H9 (cell line): ENCODE results near the gene CLEC4G. TPM values are rescaled to one million over a fixed set of nuclear protein-coding genes. Genes with fewer than 3 reads are reported as not detected.

Source experiments
- DNase-seq: peaks from one replicate; pipeline ENCODE4 v3.0.0-alpha.2; 2017
- H2AFZ ChIP-seq: one replicate; pipeline ENCODE4 v1.6.1; 2013; ENCODE audit warnings: mild to moderate bottlenecking, low read length, control low read depth, moderate library complexity
- H2AK5ac ChIP-seq: 2 replicates; pipeline ENCODE4 v1.6.1; 2013; ENCODE audit warnings: low read length, control low read depth, mixed read lengths; ENCODE audit not compliant: insufficient read length
- H2BK120ac ChIP-seq: one replicate; pipeline ENCODE4 v1.6.1; 2013; ENCODE audit warnings: low read depth, mild to moderate bottlenecking, low read length, control low read depth, inconsistent platforms; ENCODE audit not compliant: poor library complexity, severe bottlenecking
- H2BK12ac ChIP-seq: 2 replicates; pipeline ENCODE4 v1.6.1; 2013; ENCODE audit warnings: low read length, control low read depth, mixed read lengths, low read depth; ENCODE audit not compliant: insufficient read length
- H2BK15ac ChIP-seq: 2 replicates; pipeline ENCODE4 v1.6.1; 2013; ENCODE audit warnings: low read depth, low read length, control low read depth
- H2BK20ac ChIP-seq: one replicate; pipeline ENCODE4 v1.6.1; 2013; ENCODE audit warnings: low read depth, mild to moderate bottlenecking, low read length, control low read depth, inconsistent platforms; ENCODE audit not compliant: poor library complexity, severe bottlenecking
- H2BK5ac ChIP-seq: 2 replicates; pipeline ENCODE4 v1.6.1; 2013; ENCODE audit warnings: low read length, control low read depth, mixed read lengths; ENCODE audit not compliant: insufficient read length
- H3K14ac ChIP-seq: 2 replicates; pipeline ENCODE4 v1.6.1; 2013; ENCODE audit warnings: low read length, control low read depth; ENCODE audit not compliant: insufficient read depth
- H3K18ac ChIP-seq: 2 replicates; pipeline ENCODE4 v1.6.1; 2013; ENCODE audit warnings: low read depth, mild to moderate bottlenecking, mixed read lengths, low read length, control low read depth; ENCODE audit not compliant: insufficient read length
- H3K23ac ChIP-seq: 2 replicates; pipeline ENCODE4 v1.6.1; 2013; ENCODE audit warnings: low read length, control low read depth, mixed read lengths, low read depth; ENCODE audit not compliant: insufficient read length
- H3K23me2 ChIP-seq: 2 replicates; pipeline ENCODE4 v1.6.1; 2013; ENCODE audit warnings: low read depth, mild to moderate bottlenecking, mixed read lengths, low read length, control low read depth; ENCODE audit not compliant: insufficient read length, poor library complexity, severe bottlenecking
- H3K27ac ChIP-seq: 2 replicates; pipeline ENCODE4 v1.5.1; 2013; ENCODE audit warnings: low read length, control low read depth, mixed read lengths, low read depth; ENCODE audit not compliant: insufficient read length
- H3K27me3 ChIP-seq: 2 replicates; pipeline ENCODE4 v1.6.1; 2013; ENCODE audit warnings: low read length, control low read depth, inconsistent platforms; ENCODE audit not compliant: insufficient read depth
- H3K4ac ChIP-seq: 2 replicates; pipeline ENCODE4 v1.6.1; 2013; ENCODE audit warnings: low read depth, mild to moderate bottlenecking, control low read depth, inconsistent platforms, low read length, moderate library complexity
- H3K4me1 ChIP-seq: 2 replicates; pipeline ENCODE4 v1.6.1; 2013; ENCODE audit warnings: low read length, control low read depth, inconsistent platforms; ENCODE audit not compliant: insufficient read depth
- H3K4me2 ChIP-seq: 2 replicates; pipeline ENCODE4 v1.6.1; 2013; ENCODE audit warnings: low read length, control low read depth, mixed read lengths; ENCODE audit not compliant: insufficient read length, insufficient read depth
- H3K56ac ChIP-seq: 2 replicates; pipeline ENCODE4 v1.6.1; 2013; ENCODE audit warnings: low read depth, mild to moderate bottlenecking, mixed read lengths, low read length, control low read depth; ENCODE audit not compliant: insufficient read length
- H3K79me1 ChIP-seq: 2 replicates; pipeline ENCODE4 v1.6.1; 2013; ENCODE audit warnings: low read depth, mild to moderate bottlenecking, moderate library complexity, low read length, control low read depth, inconsistent platforms; ENCODE audit not compliant: insufficient read depth, poor library complexity, severe bottlenecking
- H3K79me2 ChIP-seq: 2 replicates; pipeline ENCODE4 v1.6.1; 2013; ENCODE audit warnings: low read length, control low read depth, inconsistent platforms; ENCODE audit not compliant: insufficient read depth
- H3K9ac ChIP-seq: 2 replicates; pipeline ENCODE4 v1.6.1; 2013; ENCODE audit warnings: low read length, control low read depth, mixed read lengths; ENCODE audit not compliant: insufficient read length; ENCODE audit errors: extremely low read depth
- H3K9me3 ChIP-seq: one replicate; pipeline ENCODE4 v1.6.1; 2013; ENCODE audit warnings: low read depth, low read length, inconsistent platforms; ENCODE audit not compliant: control insufficient read depth
- H3T11ph ChIP-seq: one replicate; pipeline ENCODE4 v1.6.1; 2013; ENCODE audit warnings: mild to moderate bottlenecking, low read length, control low read depth, inconsistent platforms
- H4K20me1 ChIP-seq: one replicate; pipeline ENCODE4 v1.6.1; 2013; ENCODE audit not compliant: control insufficient read depth, insufficient read length, insufficient read depth
- H4K5ac ChIP-seq: 2 replicates; pipeline ENCODE4 v1.6.1; 2013; ENCODE audit warnings: low read depth, mild to moderate bottlenecking, mixed read lengths, low read length, control low read depth; ENCODE audit not compliant: insufficient read length
- H4K8ac ChIP-seq: replicated peaks from 2 replicates; pipeline ENCODE4 v1.6.1; 2013; ENCODE audit warnings: low read length, control low read depth, mixed read lengths, low read depth; ENCODE audit not compliant: insufficient read length
- H4K91ac ChIP-seq: 2 replicates; pipeline ENCODE4 v1.6.1; 2013; ENCODE audit warnings: low read depth, mild to moderate bottlenecking, moderate library complexity, mixed read lengths, low read length, control low read depth; ENCODE audit not compliant: insufficient read length
- H3K27ac Mint-ChIP-seq, 3 experiments: 2 replicates in 2 of 3; 3 replicates in 1 of 3; pipeline ENCODE4 v1.8.0; 2020 to 2021; ENCODE audit warnings: mixed read lengths in 3 of 3, mild to moderate bottlenecking in 1 of 3, moderate library complexity in 1 of 3
- H3K27me3 Mint-ChIP-seq: 2 replicates; pipeline ENCODE4 v1.8.0; 2021; ENCODE audit warnings: low read depth, mild to moderate bottlenecking, moderate library complexity, mixed read lengths
- H3K36me3 Mint-ChIP-seq, 3 experiments: 2 replicates in 2 of 3; 3 replicates in 1 of 3; pipeline ENCODE4 v1.8.0; 2020 to 2021; ENCODE audit warnings: low read depth in 3 of 3, mixed read lengths in 3 of 3; ENCODE audit not compliant: insufficient read depth in 1 of 3
- H3K4me1 Mint-ChIP-seq, 2 experiments: 2 replicates each; pipeline ENCODE4 v1.8.0; 2020; ENCODE audit warnings: mixed read lengths in 2 of 2
- H3K4me3 Mint-ChIP-seq, 2 experiments: 2 replicates in 1 of 2; 3 replicates in 1 of 2; pipeline ENCODE4 v1.8.0; 2020 to 2021; ENCODE audit warnings: mild to moderate bottlenecking in 2 of 2, mixed read lengths in 2 of 2, moderate library complexity in 1 of 2
- H3K9me3 Mint-ChIP-seq, 2 experiments: 2 replicates in 1 of 2; 3 replicates in 1 of 2; pipeline ENCODE4 v1.8.0; 2020; ENCODE audit warnings: mild to moderate bottlenecking in 2 of 2, mixed read lengths in 2 of 2, moderate library complexity in 1 of 2
- WGBS: extraction: QIAGEN DNeasy Blood & Tissue Kit; methylation state at CpG from one replicate; pipeline ENCODE4 v1.1.7; 2013; ENCODE audit warnings: missing lambda C conversion rate, low lambda C conversion rate, mixed read lengths; ENCODE audit not compliant: insufficient read length; ENCODE audit errors: extremely low coverage; 5-methylcytosine and 5-hydroxymethylcytosine counted together
- total RNA-seq: library from RNA; stranded (reverse); gene quantifications from 2 replicates; pipeline ENCODE4 v1.2.1, GENCODE V29; 2021
- TF ChIP-seq, protein P1 (sequence below): fragments of 200-600 bp; sonication (generic); conservative IDR thresholded peaks from 3 replicates; pipeline ENCODE4 v1.8.0; 2021; ENCODE audit warnings: antibody characterized with exemption, mild to moderate bottlenecking

Gene CLEC4G
- total RNA-seq, 1 experiment from 2014 or later = not detected

DNA sequence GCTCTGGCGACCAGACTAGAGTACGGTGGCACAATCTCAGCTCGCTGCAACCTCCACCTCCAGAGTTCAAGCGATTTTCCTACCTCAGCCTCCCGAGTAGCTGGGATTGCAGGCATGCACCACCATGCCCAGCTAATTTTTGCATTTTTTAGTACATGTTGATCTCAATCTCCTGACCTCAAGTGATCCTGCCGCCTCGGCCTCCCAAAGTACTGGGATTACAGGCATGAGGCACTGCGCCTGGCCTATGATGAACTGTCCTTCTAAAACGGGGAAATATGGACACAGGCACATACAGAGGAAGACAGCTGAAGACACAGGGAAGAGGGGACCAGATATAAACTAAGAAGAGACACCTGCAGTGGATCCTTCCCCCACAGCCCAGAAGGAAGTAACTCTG is 43.9 kb upstream of the CLEC4G start:
- Mint-ChIP-seq H3K27me3 (peaks cover 47% of the 10 kb centered on the region), H3K27ac (no peak overlapping the region)

More for the DNA sequence above, 43.9 kb upstream of the CLEC4G start:
- Histone ChIP-seq H4K5ac (no peak overlapping the region), H3K9ac (no peak overlapping the region), H3K9me3 (no peaks in the 10 kb centered on the region), H3K56ac (no peak overlapping the region), H3K23me2 (no peaks in the 10 kb centered on the region), H3K4ac (no peak overlapping the region), H3T11ph (no peak overlapping the region), H2AFZ (no peak overlapping the region), H3K27ac (no peak overlapping the region), H4K20me1 (no peaks in the 10 kb centered on the region), H4K91ac (no peak overlapping the region), H3K79me2 (no peaks in the 10 kb centered on the region), H4K8ac (no peak overlapping the region), H3K79me1 (no peaks in the 10 kb centered on the region), H2BK12ac (no peak overlapping the region), H2AK5ac (no peak overlapping the region), H3K4me2 (no peak overlapping the region), H2BK120ac (no peak overlapping the region), H2BK15ac (no peak overlapping the region), H2BK20ac (no peak overlapping the region), H2BK5ac (no peak overlapping the region), H3K4me1 (no peaks in the 10 kb centered on the region), H3K27me3 (no peaks in the 10 kb centered on the region), H3K18ac (no peak overlapping the region), H3K14ac (no peak overlapping the region), H3K23ac (no peak overlapping the region)
- TF ChIP-seq, protein P1, sequence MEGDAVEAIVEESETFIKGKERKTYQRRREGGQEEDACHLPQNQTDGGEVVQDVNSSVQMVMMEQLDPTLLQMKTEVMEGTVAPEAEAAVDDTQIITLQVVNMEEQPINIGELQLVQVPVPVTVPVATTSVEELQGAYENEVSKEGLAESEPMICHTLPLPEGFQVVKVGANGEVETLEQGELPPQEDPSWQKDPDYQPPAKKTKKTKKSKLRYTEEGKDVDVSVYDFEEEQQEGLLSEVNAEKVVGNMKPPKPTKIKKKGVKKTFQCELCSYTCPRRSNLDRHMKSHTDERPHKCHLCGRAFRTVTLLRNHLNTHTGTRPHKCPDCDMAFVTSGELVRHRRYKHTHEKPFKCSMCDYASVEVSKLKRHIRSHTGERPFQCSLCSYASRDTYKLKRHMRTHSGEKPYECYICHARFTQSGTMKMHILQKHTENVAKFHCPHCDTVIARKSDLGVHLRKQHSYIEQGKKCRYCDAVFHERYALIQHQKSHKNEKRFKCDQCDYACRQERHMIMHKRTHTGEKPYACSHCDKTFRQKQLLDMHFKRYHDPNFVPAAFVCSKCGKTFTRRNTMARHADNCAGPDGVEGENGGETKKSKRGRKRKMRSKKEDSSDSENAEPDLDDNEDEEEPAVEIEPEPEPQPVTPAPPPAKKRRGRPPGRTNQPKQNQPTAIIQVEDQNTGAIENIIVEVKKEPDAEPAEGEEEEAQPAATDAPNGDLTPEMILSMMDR = no peak
- no peaks in the 10 kb centered on the region for H3K9me3 Mint-ChIP-seq
- no peak overlapping the region for H3K4me3 Mint-ChIP-seq
- peaks cover 9 to 16% of the 10 kb centered on the region in 2 experiments for H3K4me1 Mint-ChIP-seq
- WGBS = no CpG with 5 or more reads among the region's 9 CpGs
- no peaks in the 10 kb centered on the region for H3K36me3 Mint-ChIP-seq
- no peak for DNase-seq
